Panc1 (cell line): ENCODE data around the gene HADHB.

Source experiments
- CTCF ChIP-seq: fragments of 450-650 bp; IDR thresholded peaks from 2 replicates; pipeline ENCODE4 v1.5.1; 2017; ENCODE audit warnings: mild to moderate bottlenecking
- REST ChIP-seq, 2 experiments: IDR thresholded peaks; 2 replicates each; pipeline ENCODE4 v1.6.1; 2011 to 2012; ENCODE audit warnings: low read depth in 2 of 2, control low read depth in 1 of 2, low read length in 1 of 2, mild to moderate bottlenecking in 1 of 2, moderate library complexity in 1 of 2; ENCODE audit not compliant: insufficient read depth in 1 of 2
- TCF7L2 ChIP-seq: IDR thresholded peaks from 2 replicates; pipeline ENCODE4 v1.6.1; 2011; ENCODE audit warnings: mild to moderate bottlenecking, low read depth, low read length, inconsistent platforms

GRCh38 chr2:26197516-26197915 lies 47.2 kb upstream of the HADHB start:
- no peak for TF ChIP-seq CTCF
- TF ChIP-seq REST (IDR thresholded peaks at IDR 0.05; ENCODE audit: insufficient read depth in 1 of 2, low read depth in 2 of 2, low read length in 1 of 2): no peak
- no peak for TF ChIP-seq TCF7L2
